IMR-90 (cell line): ENCODE measurements around the gene TRIO. TPM values are rescaled to one million over a fixed set of nuclear protein-coding genes. Genes with fewer than 3 reads are reported as not detected.

Source experiments
- ATAC-seq: fragments of 200-7000 bp; cut with Tn5 transposase; 2 replicates; pipeline ENCODE4 v1.9.1; 2020; ENCODE audit warnings: low read depth, mild to moderate bottlenecking, moderate library complexity
- BruUV-seq: library from RNA; stranded (reverse); fragments of 400-500 nt; replicated peaks from 2 replicates; lab custom pipeline; 2021; lab: Mats Ljungman, UMichigan
- CTCF ChIA-PET: fragments of 300-600 bp; formaldehyde crosslinking; extraction: SDS; loops from one replicate; lab custom pipeline; 2021; ENCODE audit warnings: antibody characterized with exemption; lab: Yijun Ruan, JAX
- POLR2A ChIA-PET: fragments of 300-600 bp; sonication (Branson Sonifier 250); formaldehyde crosslinking; loops from one replicate; lab custom pipeline; 2022; ENCODE audit warnings: antibody characterized with exemption; ENCODE audit not compliant: unreplicated experiment; lab: Charles Lee
- DNase-seq: peaks from one replicate; pipeline ENCODE4 v3.0.0; 2013
- H2AFZ ChIP-seq: replicated peaks from 2 replicates; pipeline ENCODE3; 2013; ENCODE audit warnings: low read length, mild to moderate bottlenecking; ENCODE audit not compliant: poor library complexity
- H2AK5ac ChIP-seq: 2 replicates; pipeline ENCODE4 v1.6.1; 2013; ENCODE audit warnings: low read depth, low read length, inconsistent platforms
- H2AK9ac ChIP-seq: replicated peaks from 2 replicates; pipeline ENCODE3; 2013; ENCODE audit warnings: mild to moderate bottlenecking, low read depth, low read length, moderate library complexity; ENCODE audit not compliant: poor library complexity
- H2BK120ac ChIP-seq: 2 replicates; pipeline ENCODE4 v1.6.1; 2013; ENCODE audit warnings: low read depth, low read length, inconsistent platforms
- H2BK15ac ChIP-seq: 3 replicates; pipeline ENCODE4 v1.6.1; 2013; ENCODE audit warnings: low read depth, low read length, inconsistent platforms
- H2BK20ac ChIP-seq: 2 replicates; pipeline ENCODE4 v1.6.1; 2013; ENCODE audit warnings: low read depth, mild to moderate bottlenecking, inconsistent platforms, low read length, moderate library complexity
- H2BK5ac ChIP-seq: 2 replicates; pipeline ENCODE4 v1.6.1; 2013; ENCODE audit warnings: mild to moderate bottlenecking, low read depth, low read length, inconsistent platforms; ENCODE audit not compliant: poor library complexity, severe bottlenecking
- H3K14ac ChIP-seq: replicated peaks from 2 replicates; pipeline ENCODE4 v1.6.1; 2013; ENCODE audit warnings: low read depth, low read length, inconsistent platforms
- H3K18ac ChIP-seq: 2 replicates; pipeline ENCODE4 v1.6.1; 2013; ENCODE audit warnings: low read depth, low read length, control low read depth
- H3K23ac ChIP-seq: 2 replicates; pipeline ENCODE4 v1.6.1; 2013; ENCODE audit warnings: low read depth, low read length, inconsistent platforms
- H3K27ac ChIP-seq: 2 replicates; pipeline ENCODE4 v1.5.1; 2013; ENCODE audit warnings: mild to moderate bottlenecking, control low read depth, low read length; ENCODE audit not compliant: insufficient read depth
- H3K27me3 ChIP-seq: 2 replicates; pipeline ENCODE4 v1.6.1; 2013; ENCODE audit warnings: low read length; ENCODE audit not compliant: control insufficient read depth, insufficient read depth
- H3K36me3 ChIP-seq: 2 replicates; pipeline ENCODE4 v1.6.1; 2013; ENCODE audit warnings: low read length, mixed read lengths; ENCODE audit not compliant: control insufficient read depth, insufficient read depth
- H3K4ac ChIP-seq: 2 replicates; pipeline ENCODE4 v1.6.1; 2013; ENCODE audit warnings: low read depth, low read length, inconsistent platforms
- H3K4me1 ChIP-seq: 2 replicates; pipeline ENCODE4 v1.6.1; 2013; ENCODE audit warnings: low read length, mixed read lengths; ENCODE audit not compliant: control insufficient read depth, insufficient read depth
- H3K4me2 ChIP-seq: 2 replicates; pipeline ENCODE4 v1.6.1; 2013; ENCODE audit warnings: low read depth, mild to moderate bottlenecking, control low read depth, low read length, moderate library complexity
- H3K4me3 ChIP-seq: 2 replicates; pipeline ENCODE4 v1.5.1; 2013; ENCODE audit warnings: low read depth, mild to moderate bottlenecking, control low read depth, low read length, moderate library complexity; ENCODE audit not compliant: insufficient read depth
- H3K56ac ChIP-seq: 2 replicates; pipeline ENCODE4 v1.6.1; 2013; ENCODE audit warnings: low read length, inconsistent platforms; ENCODE audit not compliant: insufficient read depth; ENCODE audit errors: extremely low read depth
- H3K79me1 ChIP-seq, 2 experiments: 2 replicates each; pipeline ENCODE4 v1.6.1; 2013; ENCODE audit warnings: low read length in 2 of 2, inconsistent platforms in 1 of 2, low read depth in 1 of 2
- H3K9ac ChIP-seq: 2 replicates; pipeline ENCODE4 v1.6.1; 2013; ENCODE audit warnings: low read depth, low read length, control low read depth
- H3K9me1 ChIP-seq: 2 replicates; pipeline ENCODE4 v1.6.1; 2013; ENCODE audit warnings: low read length, inconsistent platforms; ENCODE audit not compliant: insufficient read depth
- H3K9me3 ChIP-seq: 2 replicates; pipeline ENCODE4 v1.6.1; 2013; ENCODE audit warnings: low read length; ENCODE audit not compliant: control insufficient read depth, insufficient read depth
- H4K20me1 ChIP-seq: 2 replicates; pipeline ENCODE4 v1.6.1; 2013; ENCODE audit warnings: low read length, inconsistent platforms; ENCODE audit not compliant: insufficient read depth
- H4K5ac ChIP-seq: 2 replicates; pipeline ENCODE4 v1.6.1; 2013; ENCODE audit warnings: mild to moderate bottlenecking, low read depth, low read length, control low read depth
- H4K8ac ChIP-seq, 2 experiments: 2 replicates each; pipeline ENCODE4 v1.6.1; 2013; ENCODE audit warnings: low read depth in 2 of 2, low read length in 2 of 2, control low read depth in 1 of 2, inconsistent platforms in 1 of 2
- H4K91ac ChIP-seq: 2 replicates; pipeline ENCODE4 v1.6.1; 2013; ENCODE audit warnings: low read depth, low read length, inconsistent platforms; ENCODE audit not compliant: insufficient read depth
- BHLHE40 ChIP-seq: fragments of 150-350 bp; IDR thresholded peaks from 2 replicates; pipeline ENCODE4 v1.6.1; 2016; ENCODE audit warnings: mild to moderate bottlenecking, low read depth, low read length
- CEBPB ChIP-seq: IDR thresholded peaks from 2 replicates; pipeline ENCODE4 v1.6.1; 2012; ENCODE audit warnings: low read depth, low read length, improper control_type of control experiment
- CHD1 ChIP-seq: IDR thresholded peaks from 2 replicates; pipeline ENCODE4 v1.6.1; 2012; ENCODE audit warnings: low read depth, low read length, improper control_type of control experiment
- CTCF ChIP-seq: conservative IDR thresholded peaks from 2 replicates; pipeline ENCODE4 v1.5.1; 2012; ENCODE audit warnings: mild to moderate bottlenecking, low read depth, low read length, improper control_type of control experiment
- ELK1 ChIP-seq: fragments of 150-350 bp; IDR thresholded peaks from 2 replicates; pipeline ENCODE4 v1.6.1; 2016; ENCODE audit warnings: low read depth, mild to moderate bottlenecking, low read length, moderate library complexity, borderline replicate concordance
- FOS ChIP-seq: fragments of 150-350 bp; IDR thresholded peaks from 2 replicates; pipeline ENCODE4 v1.6.1; 2016; ENCODE audit warnings: low read depth, low read length
- MAFK ChIP-seq: IDR thresholded peaks from 2 replicates; pipeline ENCODE4 v1.6.1; 2012; ENCODE audit warnings: low read depth, low read length, improper control_type of control experiment
- MAZ ChIP-seq: IDR thresholded peaks from 2 replicates; pipeline ENCODE4 v1.6.1; 2012; ENCODE audit warnings: low read depth, mild to moderate bottlenecking, low read length, improper control_type of control experiment, moderate library complexity, borderline replicate concordance
- MXI1 ChIP-seq: IDR thresholded peaks from 2 replicates; pipeline ENCODE4 v1.6.1; 2012; ENCODE audit warnings: low read depth, mild to moderate bottlenecking, low read length, moderate library complexity, borderline replicate concordance
- NFE2L2 ChIP-seq: fragments of 150-350 bp; IDR thresholded peaks from 2 replicates; pipeline ENCODE4 v1.6.1; 2016; ENCODE audit warnings: low read depth, mild to moderate bottlenecking, low read length
- POLR2A ChIP-seq: IDR thresholded peaks from 2 replicates; pipeline ENCODE4 v1.6.1; 2012; ENCODE audit warnings: mild to moderate bottlenecking, low read depth, low read length
- RAD21 ChIP-seq: IDR thresholded peaks from 2 replicates; pipeline ENCODE4 v1.6.1; 2012; ENCODE audit warnings: low read length, improper control_type of control experiment
- RCOR1 ChIP-seq: IDR thresholded peaks from 2 replicates; pipeline ENCODE4 v1.6.1; 2012; ENCODE audit warnings: mild to moderate bottlenecking, low read length, improper control_type of control experiment; ENCODE audit not compliant: insufficient replicate concordance
- RFX5 ChIP-seq: IDR thresholded peaks from 2 replicates; pipeline ENCODE4 v1.8.0; 2012; ENCODE audit warnings: low read depth, mild to moderate bottlenecking, low read length, moderate library complexity
- SMC3 ChIP-seq: fragments of 150-350 bp; IDR thresholded peaks from 2 replicates; pipeline ENCODE4 v1.6.1; 2016; ENCODE audit warnings: low read depth, mild to moderate bottlenecking, antibody characterized with exemption, low read length, moderate library complexity
- USF2 ChIP-seq: fragments of 150-350 bp; IDR thresholded peaks from 2 replicates; pipeline ENCODE4 v1.6.1; 2017; ENCODE audit warnings: mild to moderate bottlenecking, antibody characterized with exemption, low read length, low read depth
- WGBS, 2 experiments: methylation state at CpG; one replicate each; pipeline versions ENCODE4 v1.1.5 to v1.1.7; 2013; ENCODE audit warnings: missing lambda C conversion rate in 2 of 2; ENCODE audit not compliant: insufficient read length in 1 of 2; ENCODE audit errors: extremely low coverage in 2 of 2; 5-methylcytosine and 5-hydroxymethylcytosine counted together
- dilution Hi-C: fragments of 300-500 bp; cut with HindIII; formaldehyde crosslinking; loops from one replicate; pipeline ENCODE4 v1.14.3; 2018; ENCODE audit warnings: low sequenced_read_pairs; ENCODE audit not compliant: unreplicated experiment
- in situ Hi-C: fragments of 300-500 bp; cut with MboI; formaldehyde crosslinking; loops from 3 replicates; pipeline ENCODE4 v1.14.3; 2019; ENCODE audit warnings: low sequenced_read_pairs, inconsistent platforms, mixed read lengths
- intact Hi-C: fragments of 100-400 bp; cut with micrococcal nuclease; formaldehyde crosslinking; loops from 2 replicates; pipeline ENCODE4 v1.10.0; 2022
- polyA plus RNA-seq, 3 experiments: library from polyadenylated mRNA; depleted of rRNA; stranded (reverse); fragments of >200 nt; gene quantifications; 2 replicates each; pipeline ENCODE4 v1.2.3, GENCODE V29; 2012; ENCODE audit warnings: low replicate concordance in 1 of 3
- total RNA-seq: library from RNA; depleted of rRNA; stranded (reverse); fragments of >200 nt; gene quantifications from 2 replicates; pipeline ENCODE4 v1.2.3, GENCODE V29; 2012

Gene TRIO
- total and polyA plus RNA-seq, 2 of the 4 experiments (the other 2 are of a cell fraction), result 206 to 522 TPM

DNA sequence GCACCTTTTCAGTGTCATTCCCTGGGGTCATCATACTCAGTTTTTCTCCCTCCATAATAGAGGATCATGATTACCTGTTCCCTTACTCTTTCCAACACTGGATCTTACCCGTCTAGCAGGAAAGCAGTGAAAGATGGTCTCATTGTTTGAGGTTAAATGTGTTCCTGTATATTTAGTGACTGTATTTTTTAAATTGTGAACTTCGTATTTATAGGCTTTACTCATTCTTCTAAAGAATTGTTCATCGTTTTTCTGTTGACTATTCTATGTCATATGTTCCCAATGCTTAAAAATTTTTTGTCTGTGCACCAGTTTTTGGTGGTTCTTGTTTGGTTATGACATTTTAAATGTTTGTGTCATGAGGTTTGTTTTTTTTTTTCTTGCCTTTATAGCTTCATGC, 233.6 kb downstream of the TRIO start:
- peaks cover 13% of the 10 kb centered on the region for H3K9me1 ChIP-seq
- H4K8ac ChIP-seq, result no peak overlapping the region
- no peak overlapping the region for H3K9ac ChIP-seq
- ATAC-seq, result no peak
- H2AK5ac ChIP-seq, result no peak overlapping the region
- no peak for DNase-seq
- no peaks in the 10 kb centered on the region for H3K27me3 ChIP-seq
- H3K23ac ChIP-seq, result no peak overlapping the region
- H3K36me3 ChIP-seq, result peaks cover 66% of the 10 kb centered on the region
- H4K20me1 ChIP-seq, result peaks cover 74% of the 10 kb centered on the region
- BruUV-seq, result no TSS peak
- H3K79me1 ChIP-seq, result peaks cover 48 to 79% of the 10 kb centered on the region in 2 experiments
- dilution Hi-C loops (no loop called here), in situ Hi-C loops (no loop called here), intact Hi-C loops (no loop called here)
- no peak overlapping the region for H2AFZ ChIP-seq
- H3K18ac ChIP-seq, result no peak overlapping the region
- H3K27ac ChIP-seq, result no peak overlapping the region
- H3K9me3 ChIP-seq, result no peaks in the 10 kb centered on the region
- POLR2A ChIA-PET, result no interaction called here
- no peak overlapping the region for H3K14ac ChIP-seq
- no peak overlapping the region for H2AK9ac ChIP-seq
- no peak overlapping the region for H3K4ac ChIP-seq
- H2BK5ac ChIP-seq, result no peak overlapping the region
- H3K4me2 ChIP-seq, result no peak overlapping the region
- no peak overlapping the region for H4K5ac ChIP-seq
- no CpG with 5 or more reads among the region's 3 CpGs for WGBS, 2 experiments
- H3K4me3 ChIP-seq, result no peak overlapping the region
- no peak for TF ChIP-seq RFX5
- no peak for TF ChIP-seq BHLHE40
- no peak for TF ChIP-seq CTCF
- no peak for TF ChIP-seq MAZ
- no peak for TF ChIP-seq NFE2L2
- TF ChIP-seq MAFK, result no peak
- TF ChIP-seq FOS, result no peak
- no peak for TF ChIP-seq RCOR1
- no peak for TF ChIP-seq USF2
- TF ChIP-seq RAD21, result no peak
- no peak for TF ChIP-seq CEBPB
- no peak for TF ChIP-seq CHD1
- no peak for TF ChIP-seq ELK1
- TF ChIP-seq SMC3, result no peak
- no peak for TF ChIP-seq POLR2A
- TF ChIP-seq MXI1, result no peak
- no peak overlapping the region for H3K56ac ChIP-seq
- H2BK120ac ChIP-seq, result no peak overlapping the region
- CTCF ChIA-PET, result no interaction called here
- H3K4me1 ChIP-seq, result peaks cover 10% of the 10 kb centered on the region
- no peak overlapping the region for H2BK20ac ChIP-seq
- no peak overlapping the region for H2BK15ac ChIP-seq
- no peak overlapping the region for H4K91ac ChIP-seq
